ENCODE measurements around the gene DNAJC5.

DNAJC5 gene

GRCh38 chr20:63854069-63854765 is 40.7 kb upstream of the DNAJC5 start:
- TF ChIP-seq, protein P1, sequence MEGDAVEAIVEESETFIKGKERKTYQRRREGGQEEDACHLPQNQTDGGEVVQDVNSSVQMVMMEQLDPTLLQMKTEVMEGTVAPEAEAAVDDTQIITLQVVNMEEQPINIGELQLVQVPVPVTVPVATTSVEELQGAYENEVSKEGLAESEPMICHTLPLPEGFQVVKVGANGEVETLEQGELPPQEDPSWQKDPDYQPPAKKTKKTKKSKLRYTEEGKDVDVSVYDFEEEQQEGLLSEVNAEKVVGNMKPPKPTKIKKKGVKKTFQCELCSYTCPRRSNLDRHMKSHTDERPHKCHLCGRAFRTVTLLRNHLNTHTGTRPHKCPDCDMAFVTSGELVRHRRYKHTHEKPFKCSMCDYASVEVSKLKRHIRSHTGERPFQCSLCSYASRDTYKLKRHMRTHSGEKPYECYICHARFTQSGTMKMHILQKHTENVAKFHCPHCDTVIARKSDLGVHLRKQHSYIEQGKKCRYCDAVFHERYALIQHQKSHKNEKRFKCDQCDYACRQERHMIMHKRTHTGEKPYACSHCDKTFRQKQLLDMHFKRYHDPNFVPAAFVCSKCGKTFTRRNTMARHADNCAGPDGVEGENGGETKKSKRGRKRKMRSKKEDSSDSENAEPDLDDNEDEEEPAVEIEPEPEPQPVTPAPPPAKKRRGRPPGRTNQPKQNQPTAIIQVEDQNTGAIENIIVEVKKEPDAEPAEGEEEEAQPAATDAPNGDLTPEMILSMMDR (IDR thresholded peaks at IDR 0.05), result no peak

DNA sequence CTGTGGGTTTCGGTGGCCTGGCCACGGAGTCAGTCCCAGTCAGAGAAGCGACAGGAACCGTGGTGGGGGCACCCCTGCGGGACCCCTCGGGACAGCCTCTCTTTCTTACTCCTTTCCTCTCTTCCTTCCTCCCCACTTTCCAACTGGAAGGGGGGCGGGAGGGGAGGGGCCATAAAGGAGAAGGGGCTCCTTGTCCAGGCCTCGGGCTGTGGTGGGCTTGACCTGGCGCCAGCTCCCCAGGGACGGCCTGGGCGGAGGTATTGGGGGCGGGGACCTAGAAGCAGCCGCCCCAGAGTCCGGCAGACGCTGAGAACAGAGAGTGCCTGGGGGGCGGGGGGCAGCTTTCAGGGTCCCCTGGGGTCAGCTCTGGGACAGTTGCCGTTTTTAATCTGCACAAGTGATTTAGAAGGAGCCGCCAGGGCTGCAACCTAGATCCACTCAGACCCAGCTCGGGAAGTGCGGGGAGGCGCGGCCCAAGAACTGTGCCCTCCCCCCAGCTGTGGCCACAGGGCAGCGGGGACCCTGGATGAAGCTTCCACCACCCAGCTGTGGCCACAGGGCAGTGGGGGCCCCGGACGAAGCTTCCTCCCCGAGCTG is 40.1 kb upstream of the DNAJC5 start:
- TF ChIP-seq, protein P1 (IDR thresholded peaks at IDR 0.05), result no peak

DNA sequence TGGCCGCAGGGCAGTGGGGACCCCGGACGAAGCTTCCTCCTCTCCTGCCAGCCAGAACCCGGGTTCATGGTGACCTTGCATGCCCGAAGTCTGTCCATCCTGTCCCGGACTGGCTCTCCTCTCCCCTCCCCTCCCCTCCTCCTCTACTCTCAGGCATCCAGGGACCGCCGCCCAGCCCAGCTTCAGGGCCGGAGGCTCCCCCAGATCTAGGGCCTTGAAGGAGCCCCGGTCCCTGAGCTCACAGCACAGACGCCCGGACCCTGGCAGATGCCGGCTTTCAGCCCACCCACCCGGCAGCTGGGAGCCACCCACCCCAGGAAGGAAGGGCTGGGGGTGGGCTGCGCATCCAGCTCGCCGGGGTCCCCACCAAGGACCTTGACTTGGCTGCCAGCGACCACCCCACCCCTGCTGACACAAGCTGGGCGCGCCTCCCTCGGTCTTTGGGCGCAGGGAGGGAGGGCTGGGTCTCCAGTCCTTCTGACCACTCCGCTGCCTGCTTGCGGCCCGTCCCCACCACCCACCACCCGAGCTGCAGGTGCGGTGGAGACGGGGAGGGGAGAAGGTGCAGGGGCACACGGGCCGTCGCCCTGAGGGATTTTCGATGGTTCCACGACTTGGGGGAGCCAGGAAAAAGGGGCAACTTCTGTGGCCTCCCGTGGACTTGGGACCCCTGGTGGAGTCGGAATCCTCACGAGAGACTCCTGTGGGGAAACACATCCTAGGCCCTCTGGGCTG is 39.4 kb upstream of the DNAJC5 start:
- TF ChIP-seq, protein P1 (IDR thresholded peaks at IDR 0.05), result no peak

DNA sequence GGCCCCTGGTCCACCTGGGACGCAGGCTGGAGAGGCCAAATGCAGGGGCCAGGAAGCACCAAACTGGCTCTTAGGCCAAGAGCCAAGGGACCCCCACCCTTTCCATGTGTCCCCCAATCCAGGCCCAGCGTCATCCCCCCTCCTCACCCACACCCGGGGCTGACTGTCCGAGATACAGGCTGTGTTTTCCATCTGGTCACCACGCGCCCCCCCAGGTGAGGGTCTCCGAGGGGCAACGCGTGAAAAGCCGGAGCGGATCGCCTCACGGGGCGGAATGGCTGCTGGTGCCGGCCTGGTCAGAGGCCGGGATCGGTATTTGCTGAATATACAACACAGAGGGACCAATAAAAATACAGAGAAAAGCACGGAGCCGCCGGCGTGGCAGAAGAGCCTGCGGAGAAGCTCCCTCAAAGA is 38.8 kb upstream of the DNAJC5 start:
- TF ChIP-seq, protein P1 (IDR thresholded peaks at IDR 0.05), result no peak

- TF ChIP-seq, protein P1 (IDR thresholded peaks at IDR 0.05), result no peak
Measured at GRCh38 chr20:63857764-63858392, 37.0 kb upstream of the DNAJC5 start.

DNA sequence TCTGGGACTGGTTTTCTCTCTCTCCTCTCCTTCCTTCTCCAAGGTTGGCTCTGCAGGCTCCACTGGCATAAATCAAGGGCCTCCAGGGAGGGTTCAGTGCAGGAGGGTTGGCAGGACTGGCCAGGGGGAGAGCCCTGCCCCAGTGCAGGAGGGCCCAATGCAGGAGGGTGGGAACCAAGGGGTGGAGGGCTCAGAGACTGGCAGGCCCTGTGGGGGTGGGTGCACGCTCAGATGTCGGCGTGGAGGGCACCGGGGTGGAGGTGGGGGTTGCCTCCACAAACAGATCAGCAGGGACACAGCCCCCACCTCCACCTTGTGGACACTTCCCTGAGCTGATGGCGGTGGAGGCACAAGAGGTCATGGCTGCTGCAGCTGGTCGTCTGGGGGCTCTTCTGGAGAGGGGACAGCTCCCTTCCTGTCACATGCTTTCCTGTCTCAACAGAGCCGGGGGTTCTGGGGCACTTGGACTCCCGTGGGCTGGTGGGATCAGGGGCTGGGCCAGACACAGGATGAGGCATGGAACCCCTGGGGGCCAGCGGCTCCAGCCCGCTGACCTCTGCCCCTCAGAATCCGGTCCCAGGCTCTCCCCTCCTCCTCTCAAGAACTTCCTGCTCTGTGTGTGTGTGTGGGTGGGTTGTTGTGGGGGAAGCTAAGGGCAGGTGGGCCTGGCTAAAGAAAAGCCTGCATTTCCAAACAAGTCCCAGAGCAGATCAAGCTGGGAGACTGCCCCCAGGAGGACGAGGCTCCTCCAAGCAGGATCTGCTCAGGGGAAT is 36.3 kb upstream of the DNAJC5 start:
- TF ChIP-seq, protein P1 (IDR thresholded peaks at IDR 0.05), result no peak

DNA sequence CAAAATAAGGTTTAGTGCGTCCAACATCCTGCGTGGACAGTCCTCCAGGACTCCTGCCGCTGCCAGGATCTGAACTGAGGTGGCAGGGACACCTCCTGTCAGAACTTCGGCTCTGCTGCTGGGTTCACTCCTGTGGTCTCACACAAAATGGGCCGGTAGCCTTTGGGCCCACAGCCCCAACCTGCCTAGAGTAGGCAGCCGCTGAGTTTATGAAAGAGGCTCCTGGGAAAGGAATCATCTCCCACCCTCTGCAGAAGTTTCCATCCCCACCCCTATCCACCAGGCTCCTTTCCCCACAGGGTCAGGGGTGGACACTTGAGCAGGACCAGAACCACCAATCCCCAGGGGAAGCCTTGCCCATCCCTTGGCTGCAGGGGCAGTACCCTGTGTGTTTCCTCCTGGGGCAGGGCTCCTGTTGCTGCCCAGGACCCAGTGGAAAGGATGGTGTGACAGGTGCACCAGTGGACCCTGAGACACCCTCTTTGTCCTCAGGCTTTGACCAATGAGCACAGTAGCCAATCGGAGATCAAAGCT is 35.7 kb upstream of the DNAJC5 start:
- TF ChIP-seq, protein P1 (IDR thresholded peaks at IDR 0.05), result no peak

Measured in LNCAP (cell line).